ENCODE data around the gene SLX4. TPM values are rescaled to one million over a fixed set of nuclear protein-coding genes. Genes with fewer than 3 reads are reported as not detected.
A peak's percentile ranks its signal among the peaks of the same experiment; 100 is the strongest.
"Not testable (repeated sequence)": the region's sequence is repeated elsewhere in the genome, so short reads cannot be mapped to it uniquely, and the experiment has no call there.

SLX4 gene
- total RNA-seq, 6 donors from 2014 or later, result 4.6 to 10.5 (median 6.0) TPM

- Histone ChIP-seq H3K27me3 (no peaks in the 10 kb centered on the region), H3K27ac (peak overlapping the region in 2 of 4 donors; percentile 83 to 91), H3K36me3 (no peaks in the 10 kb centered on the region), H3K4me1 (peaks cover 20 to 26% (median 23%) of the 10 kb centered on the region in 4 donors), H3K9me3 (no peaks in the 10 kb centered on the region), H3K4me3 (peak overlapping the region; percentile 31 to 99 (median 94))
- TF ChIP-seq POLR2AphosphoS5 (IDR thresholded peaks at IDR 0.05) (no peak), EP300 (IDR thresholded peaks at IDR 0.05) (no peak), POLR2A (IDR thresholded peaks at IDR 0.05) (no peak)
- WGBS, 2 donors, result 73 to 78% methylated on average over 31 to 34 of the region's 34 CpGs
- DNase-seq (no peak), ATAC-seq (ENCODE audit: low FRiP score in 2 of 2) (no peak)
Observed at GRCh38 chr16:3612510-3613466, 1.4 kb upstream of the SLX4 start.

GRCh38 chr16:3610698-3611145 lies 684 bp downstream of the SLX4 start:
- WGBS, 2 donors, result 3% methylated on average over 10 of the region's 10 CpGs
- DNase-seq (no peak), ATAC-seq (ENCODE audit: low FRiP score in 2 of 2) (peak in 1 of 2 donors; percentile 7)
- peak overlapping the region; percentile 89 to 99 (median 95) for H3K4me3 ChIP-seq
- peak overlapping the region; percentile 83 to 94 (median 88) for H3K27ac ChIP-seq
- peaks cover 20 to 26% (median 23%) of the 10 kb centered on the region in 4 donors for H3K4me1 ChIP-seq
- no peaks in the 10 kb centered on the region for H3K9me3 ChIP-seq
- H3K27me3 ChIP-seq, result no peaks in the 10 kb centered on the region
- H3K36me3 ChIP-seq, result peaks cover 0 to 5% (median 0%) of the 10 kb centered on the region in 4 donors
- TF ChIP-seq POLR2AphosphoS5 (IDR thresholded peaks at IDR 0.05), result no peak
- TF ChIP-seq CTCF (IDR thresholded peaks at IDR 0.05), result no peak
- TF ChIP-seq POLR2A (IDR thresholded peaks at IDR 0.05), result no peak
- no peak for TF ChIP-seq EP300 (IDR thresholded peaks at IDR 0.05)

- WGBS, 2 donors, result 54 to 55% methylated on average over 14 of the region's 14 CpGs
- DNase-seq (peak in 1 of 2 donors; percentile 32), ATAC-seq (ENCODE audit: low FRiP score in 2 of 2) (no peak)
- Histone ChIP-seq H3K36me3 (peaks cover 0 to 9% (median 2%) of the 10 kb centered on the region in 4 donors), H3K4me1 (peaks cover 20 to 26% (median 23%) of the 10 kb centered on the region in 4 donors), H3K9me3 (no peaks in the 10 kb centered on the region), H3K4me3 (peak overlapping the region; percentile 89 to 99 (median 95)), H3K27me3 (no peaks in the 10 kb centered on the region), H3K27ac (no peak overlapping the region)
- TF ChIP-seq POLR2A (IDR thresholded peaks at IDR 0.05) (no peak), POLR2AphosphoS5 (IDR thresholded peaks at IDR 0.05) (no peak), EP300 (IDR thresholded peaks at IDR 0.05) (no peak), CTCF (IDR thresholded peaks at IDR 0.05) (no peak)
Observed at GRCh38 chr16:3609895-3610697, 1.3 kb downstream of the SLX4 start.

- not testable (repeated sequence) for H3K27ac ChIP-seq; H3K4me3 ChIP-seq; ATAC-seq (ENCODE audit: low FRiP score in 2 of 2); H3K27me3 ChIP-seq; DNase-seq; H3K9me3 ChIP-seq
- WGBS, 2 donors, result 96% methylated on average over 13 of the region's 13 CpGs
- peaks cover 0 to 17% (median 3%) of the 10 kb centered on the region in 4 donors for H3K36me3 ChIP-seq
- H3K4me1 ChIP-seq, result peaks cover 20 to 26% (median 23%) of the 10 kb centered on the region in 4 donors
Observed at GRCh38 chr16:3608976-3609375, 2.4 kb downstream of the SLX4 start.

GRCh38 chr16:3608069-3608468 lies 3.3 kb downstream of the SLX4 start:
- TF ChIP-seq CTCF (IDR thresholded peaks at IDR 0.05) (no peak), POLR2A (IDR thresholded peaks at IDR 0.05) (no peak), POLR2AphosphoS5 (IDR thresholded peaks at IDR 0.05) (no peak), EP300 (IDR thresholded peaks at IDR 0.05) (no peak)
- WGBS, 2 donors, result 94 to 99% methylated on average over 5 of the region's 5 CpGs
- no peak for ATAC-seq (ENCODE audit: low FRiP score in 2 of 2)

More at GRCh38 chr16:3608069-3608468, 3.3 kb downstream of the SLX4 start:
- no peaks in the 10 kb centered on the region for H3K27me3 ChIP-seq
- H3K36me3 ChIP-seq, result peaks cover 0 to 26% (median 11%) of the 10 kb centered on the region in 4 donors
- no peak overlapping the region for H3K4me3 ChIP-seq
- no peak overlapping the region for H3K27ac ChIP-seq
- no peak for DNase-seq
- no peaks in the 10 kb centered on the region for H3K9me3 ChIP-seq
- peaks cover 16 to 22% (median 20%) of the 10 kb centered on the region in 4 donors for H3K4me1 ChIP-seq

Data from upper lobe of left lung (tissue), 6 donors.